ENCODE data around the gene IL1B.
"Not testable (repeated sequence)": the region's sequence is repeated elsewhere in the genome, so short reads cannot be mapped to it uniquely, and the experiment has no call there.

Gene IL1B

GRCh38 chr2:112867701-112868631, 31.4 kb upstream of the IL1B start:
- Mint-ChIP-seq H3K27ac (no peak overlapping the region), H3K4me1 (no peaks in the 10 kb centered on the region), H3K36me3 (peaks cover 5% of the 10 kb centered on the region), H3K4me3 (no peak overlapping the region), H3K9me3 (peaks cover 6% of the 10 kb centered on the region), H3K27me3 (peaks cover 47% of the 10 kb centered on the region)
- no peak for ATAC-seq

- H3K36me3 Mint-ChIP-seq: no peaks in the 10 kb centered on the region
- H3K4me3 Mint-ChIP-seq: no peak overlapping the region
- no peaks in the 10 kb centered on the region for H3K4me1 Mint-ChIP-seq
- peaks cover 4% of the 10 kb centered on the region for H3K9me3 Mint-ChIP-seq
- peaks cover 30% of the 10 kb centered on the region for H3K27me3 Mint-ChIP-seq
- H3K27ac Mint-ChIP-seq: no peak overlapping the region
- no peak for ATAC-seq
Observed at GRCh38 chr2:112866128-112866835, 29.7 kb upstream of the IL1B start.

GRCh38 chr2:112864072-112864471, 27.5 kb upstream of the IL1B start:
- no peak for ATAC-seq
- no peak overlapping the region for H3K4me3 Mint-ChIP-seq
- no peak overlapping the region for H3K27ac Mint-ChIP-seq
- no peaks in the 10 kb centered on the region for H3K4me1 Mint-ChIP-seq
- peaks cover 4% of the 10 kb centered on the region for H3K36me3 Mint-ChIP-seq
- H3K27me3 Mint-ChIP-seq: peaks cover 18% of the 10 kb centered on the region
- peaks cover 10% of the 10 kb centered on the region for H3K9me3 Mint-ChIP-seq

- not testable (repeated sequence) for H3K27me3 Mint-ChIP-seq
Observed at GRCh38 chr2:112859406-112860183, 23.0 kb upstream of the IL1B start.

GRCh38 chr2:112850588-112850987, 14.0 kb upstream of the IL1B start:
- ATAC-seq: no peak
- no peak overlapping the region for H3K4me3 Mint-ChIP-seq

More at GRCh38 chr2:112859406-112860183, 23.0 kb upstream of the IL1B start:
- H3K36me3 Mint-ChIP-seq, ATAC-seq, H3K4me3 Mint-ChIP-seq, H3K4me1 Mint-ChIP-seq, H3K27ac Mint-ChIP-seq: not testable (repeated sequence)
- H3K9me3 Mint-ChIP-seq: peaks cover 14% of the 10 kb centered on the region

GRCh38 chr2:112849956-112850355, 13.4 kb upstream of the IL1B start:
- no peaks in the 10 kb centered on the region for H3K9me3 Mint-ChIP-seq
- no peaks in the 10 kb centered on the region for H3K36me3 Mint-ChIP-seq
- no peaks in the 10 kb centered on the region for H3K27me3 Mint-ChIP-seq
- no peaks in the 10 kb centered on the region for H3K4me1 Mint-ChIP-seq
- H3K27ac Mint-ChIP-seq: no peak overlapping the region
- ATAC-seq: no peak
- no peak overlapping the region for H3K4me3 Mint-ChIP-seq

More at GRCh38 chr2:112850588-112850987, 14.0 kb upstream of the IL1B start:
- no peaks in the 10 kb centered on the region for H3K27me3 Mint-ChIP-seq
- H3K9me3 Mint-ChIP-seq: no peaks in the 10 kb centered on the region
- H3K27ac Mint-ChIP-seq: no peak overlapping the region
- H3K36me3 Mint-ChIP-seq: no peaks in the 10 kb centered on the region
- H3K4me1 Mint-ChIP-seq: no peaks in the 10 kb centered on the region

- H3K9me3 Mint-ChIP-seq: no peaks in the 10 kb centered on the region
- no peak for ATAC-seq
- no peaks in the 10 kb centered on the region for H3K4me1 Mint-ChIP-seq
- no peak overlapping the region for H3K4me3 Mint-ChIP-seq
- H3K27ac Mint-ChIP-seq: no peak overlapping the region
- H3K36me3 Mint-ChIP-seq: no peaks in the 10 kb centered on the region
- H3K27me3 Mint-ChIP-seq: no peaks in the 10 kb centered on the region
Observed at GRCh38 chr2:112848833-112849232, 12.3 kb upstream of the IL1B start.

- H3K4me1 Mint-ChIP-seq: peaks cover 20% of the 10 kb centered on the region
- no peaks in the 10 kb centered on the region for H3K36me3 Mint-ChIP-seq
- H3K4me3 Mint-ChIP-seq: no peak overlapping the region
- no peak overlapping the region for H3K27ac Mint-ChIP-seq
- no peak for ATAC-seq
- H3K9me3 Mint-ChIP-seq: no peaks in the 10 kb centered on the region
- no peaks in the 10 kb centered on the region for H3K27me3 Mint-ChIP-seq
Observed at GRCh38 chr2:112846031-112846430, 9.5 kb upstream of the IL1B start.

- Mint-ChIP-seq H3K27me3 (no peaks in the 10 kb centered on the region), H3K4me3 (no peak overlapping the region), H3K4me1 (peaks cover 38% of the 10 kb centered on the region), H3K27ac (no peak overlapping the region), H3K9me3 (no peaks in the 10 kb centered on the region), H3K36me3 (no peaks in the 10 kb centered on the region)
- ATAC-seq: no peak
Observed at GRCh38 chr2:112843836-112844235, 7.3 kb upstream of the IL1B start.

- Mint-ChIP-seq H3K36me3 (no peaks in the 10 kb centered on the region), H3K4me1 (peaks cover 44% of the 10 kb centered on the region), H3K9me3 (no peaks in the 10 kb centered on the region), H3K27ac (peak overlapping the region; percentile 10), H3K27me3 (no peaks in the 10 kb centered on the region), H3K4me3 (no peak overlapping the region)
- ATAC-seq: no peak
Observed at GRCh38 chr2:112843288-112843687, 6.7 kb upstream of the IL1B start.

- Mint-ChIP-seq H3K27ac (peak overlapping the region; percentile 72), H3K9me3 (no peaks in the 10 kb centered on the region), H3K4me3 (peak overlapping the region; percentile 3), H3K27me3 (no peaks in the 10 kb centered on the region), H3K4me1 (peaks cover 52% of the 10 kb centered on the region), H3K36me3 (no peaks in the 10 kb centered on the region)
- peak; percentile 60 for ATAC-seq
Observed at GRCh38 chr2:112841295-112842044, 4.9 kb upstream of the IL1B start.

- ATAC-seq: no peak
- Mint-ChIP-seq H3K27me3 (no peaks in the 10 kb centered on the region), H3K9me3 (no peaks in the 10 kb centered on the region), H3K36me3 (no peaks in the 10 kb centered on the region), H3K4me1 (peaks cover 63% of the 10 kb centered on the region), H3K27ac (no peak overlapping the region), H3K4me3 (no peak overlapping the region)
Observed at GRCh38 chr2:112840068-112840445, 3.5 kb upstream of the IL1B start.

GRCh38 chr2:112839407-112840067, 3.0 kb upstream of the IL1B start:
- Mint-ChIP-seq H3K36me3 (no peaks in the 10 kb centered on the region), H3K4me3 (no peak overlapping the region), H3K27ac (no peak overlapping the region), H3K9me3 (no peaks in the 10 kb centered on the region), H3K27me3 (no peaks in the 10 kb centered on the region), H3K4me1 (peaks cover 63% of the 10 kb centered on the region)
- ATAC-seq: no peak

- Mint-ChIP-seq H3K9me3 (no peaks in the 10 kb centered on the region), H3K4me1 (peaks cover 53% of the 10 kb centered on the region), H3K27me3 (no peaks in the 10 kb centered on the region), H3K4me3 (no peak overlapping the region), H3K27ac (peak overlapping the region; percentile 58), H3K36me3 (peaks cover 5% of the 10 kb centered on the region)
- ATAC-seq: no peak
Observed at GRCh38 chr2:112836163-112836560, 417 bp downstream of the IL1B start.

All from stimulated activated memory B cell treated with anti-CD40 and anti-IgM and Interleukin-4, amounts not matched to agents 10 μg/mL and 1 μg/mL and 100 μg/mL, for 72 hours (primary cell).